Fibroblast of skin of scalp (primary cell): Measurements from ENCODE around the gene HAGH.
A peak's percentile ranks its signal among the peaks of the same experiment; 100 is the strongest.

ENCODE experiments used
- DNase-seq: peaks from one replicate; pipeline ENCODE4 v3.0.0-alpha.2; 2013

HAGH gene

DNA sequence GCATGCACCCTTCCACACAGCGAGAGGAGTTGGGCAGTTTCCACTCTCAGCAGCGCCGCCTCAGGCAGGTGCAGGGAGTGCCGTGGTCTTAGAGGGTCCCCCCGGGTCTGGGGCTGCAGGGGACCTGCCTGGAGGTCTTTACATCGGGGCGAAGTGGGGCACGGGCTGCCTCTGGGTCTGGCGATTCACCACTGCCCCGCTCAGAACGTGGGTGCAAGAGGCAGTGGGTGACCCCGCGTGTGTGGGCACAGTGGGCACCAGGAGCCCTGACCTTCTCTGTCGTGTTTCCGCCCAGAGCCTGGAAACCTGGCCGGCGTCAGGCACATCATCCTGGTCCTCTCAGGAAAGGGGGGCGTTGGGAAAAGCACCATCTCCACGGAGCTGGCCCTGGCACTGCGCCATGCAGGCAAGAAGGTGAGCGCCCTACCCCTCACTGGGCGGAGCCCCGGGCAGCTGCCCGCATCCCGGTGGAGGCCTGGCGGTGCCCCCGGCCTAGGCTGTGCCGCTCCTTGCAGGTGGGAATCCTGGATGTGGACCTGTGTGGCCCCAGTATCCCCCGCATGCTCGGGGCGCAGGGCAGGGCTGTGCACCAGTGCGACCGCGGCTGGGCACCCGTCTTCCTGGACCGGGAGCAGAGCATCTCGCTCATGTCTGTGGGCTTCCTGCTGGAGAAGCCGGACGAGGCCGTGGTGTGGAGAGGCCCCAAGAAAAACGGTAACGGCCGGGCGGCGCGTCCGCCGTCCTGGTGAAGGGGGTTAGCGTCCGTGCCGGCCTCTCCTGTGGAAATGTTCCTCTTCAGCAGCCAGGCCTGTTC lies 40.2 kb downstream of the HAGH start:
- no peak for DNase-seq

DNA sequence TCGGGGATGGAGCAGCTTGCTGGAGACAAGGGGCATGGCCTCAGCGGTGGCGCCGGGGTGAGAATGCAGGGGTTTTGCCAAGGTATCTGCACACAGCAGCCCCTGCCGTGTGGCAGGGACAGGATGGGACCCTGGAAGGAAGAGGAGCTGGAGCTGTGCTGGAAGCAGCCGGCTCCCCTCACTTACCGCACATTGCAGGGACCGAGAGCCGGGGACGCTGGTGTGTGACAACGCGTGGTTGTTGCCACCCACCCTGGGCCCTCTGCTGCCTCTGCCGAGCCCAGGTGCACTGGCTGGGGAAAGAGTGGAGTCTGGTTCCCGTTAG lies 40.8 kb downstream of the HAGH start:
- no peak for DNase-seq

DNA sequence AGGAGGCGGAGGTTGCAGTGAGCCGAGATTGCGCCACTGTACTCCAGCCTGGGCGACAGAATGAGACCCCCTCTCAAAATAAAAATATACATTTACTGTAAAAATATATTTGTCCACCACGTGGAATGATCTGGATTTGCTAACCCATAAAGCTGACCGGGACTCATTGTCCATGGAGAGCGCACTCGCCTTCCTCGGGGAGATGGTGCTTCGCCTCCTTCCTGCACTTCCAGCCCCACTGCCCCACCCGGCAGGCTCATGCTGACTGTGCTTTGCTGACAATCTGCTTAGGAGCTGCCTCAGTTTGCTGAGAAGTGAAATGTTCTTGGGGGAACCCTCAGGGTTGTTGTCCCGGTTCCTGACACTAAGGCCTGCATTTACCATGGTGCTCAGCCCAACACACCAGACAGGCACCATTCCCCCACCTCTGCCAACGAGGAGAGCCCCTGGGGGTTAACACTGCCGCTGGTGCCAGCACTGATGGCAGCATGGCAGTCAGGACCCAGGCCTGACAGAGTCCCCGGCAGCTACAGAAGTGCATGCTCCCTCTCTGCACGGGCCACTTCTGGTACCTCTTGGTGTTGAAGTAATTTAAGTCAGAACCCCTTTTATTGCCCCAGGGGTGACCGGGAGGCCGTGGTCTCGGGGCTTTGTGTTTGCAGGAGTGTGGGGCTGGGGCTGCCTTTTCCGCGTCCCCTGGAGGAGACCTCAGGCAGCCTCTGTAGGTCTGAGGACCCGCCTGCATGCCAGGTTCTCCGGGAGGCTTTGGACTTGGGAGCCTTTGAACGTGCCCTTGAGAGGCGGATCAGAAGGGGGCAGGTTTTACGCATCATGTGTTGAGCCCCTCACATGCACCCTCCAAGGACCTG lies 41.4 kb downstream of the HAGH start:
- no peak for DNase-seq

DNA sequence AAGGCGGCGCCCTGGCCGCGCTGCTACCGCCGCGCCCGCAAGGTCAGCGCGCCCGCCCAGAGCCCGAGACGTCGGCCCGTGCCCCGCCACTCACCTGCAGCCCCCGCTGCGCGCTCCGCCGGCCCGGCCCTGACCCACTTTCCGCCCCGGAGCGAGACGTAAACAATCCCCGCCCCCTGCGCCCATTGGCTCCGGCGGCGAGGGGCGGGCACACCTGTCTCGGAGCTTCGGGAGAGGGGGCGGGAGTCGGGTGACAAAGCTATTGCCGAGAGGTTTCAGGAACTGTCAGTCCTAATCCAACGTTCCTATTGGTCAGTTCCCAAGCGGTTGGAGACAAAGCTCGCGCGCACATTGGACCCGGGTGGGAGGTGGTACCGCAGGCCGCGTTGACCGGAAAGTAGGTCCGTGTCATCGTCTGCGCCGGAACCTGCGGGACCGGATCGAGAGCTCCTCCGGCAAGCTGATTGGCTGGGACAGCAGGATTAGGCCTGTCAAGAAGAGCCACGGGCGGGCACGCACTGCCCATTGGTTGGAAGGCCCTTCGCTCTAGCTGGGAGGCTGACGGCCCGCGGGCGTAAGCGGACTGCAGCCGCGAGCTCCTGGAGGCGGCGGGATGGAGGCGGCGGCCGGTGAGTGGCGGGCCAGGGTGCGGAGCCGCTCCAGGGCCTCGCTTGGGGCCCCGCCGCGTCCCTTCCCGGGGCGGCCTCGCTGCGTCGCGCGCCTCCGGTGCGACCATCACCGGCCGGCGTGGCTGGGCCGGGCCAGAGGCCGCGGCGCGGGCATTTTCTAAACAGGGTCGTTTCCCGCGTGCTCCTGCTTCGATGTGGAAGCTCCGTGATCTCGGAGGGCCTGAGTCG lies 44.0 kb downstream of the HAGH start, which contains the start of the genes NUBP2 and SPSB3:
NUBP2 (plus strand) TSS at position 553 of the 857 bp plus-strand sequence; CDS start at position 614, 61 bp downstream.
SPSB3 (minus strand) TSS at position 164 of the 857 bp plus-strand sequence. CDS start 1,088 bp downstream, outside the sequence.
- peak; percentile 100 for DNase-seq

DNA sequence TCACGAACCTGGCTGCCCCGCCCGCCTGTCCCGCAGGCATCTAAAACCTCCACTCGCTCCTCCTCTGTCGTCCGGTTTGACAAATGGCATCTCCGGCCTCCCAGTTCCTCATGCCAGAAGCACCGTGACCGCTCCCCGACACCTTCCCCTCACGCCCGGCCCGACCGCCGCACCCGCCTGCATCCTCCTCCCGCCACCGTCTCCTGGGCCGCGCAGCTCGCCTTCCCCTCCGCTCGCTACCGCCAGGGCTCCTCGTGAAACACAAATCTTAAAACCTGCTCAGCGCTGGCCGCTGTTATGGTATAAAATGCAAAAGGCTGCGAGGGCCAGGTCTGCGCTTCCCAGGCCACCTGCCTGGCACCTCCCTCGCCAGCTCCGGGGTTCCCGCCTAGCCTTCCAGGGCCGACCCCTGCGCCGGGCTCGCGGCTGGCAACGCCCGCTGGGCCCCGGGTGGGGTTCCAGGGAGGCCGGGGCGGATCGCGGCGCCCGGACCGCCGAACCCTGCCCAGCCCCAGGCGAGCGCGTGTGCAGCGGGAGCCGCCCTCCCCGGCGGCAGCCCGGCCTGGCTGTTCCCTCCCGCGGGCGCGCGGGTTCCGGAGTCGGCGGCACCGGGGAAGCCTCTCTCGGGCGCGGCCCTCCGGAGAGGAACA lies 44.7 kb downstream of the HAGH start:
- DNase-seq, result no peak

DNA sequence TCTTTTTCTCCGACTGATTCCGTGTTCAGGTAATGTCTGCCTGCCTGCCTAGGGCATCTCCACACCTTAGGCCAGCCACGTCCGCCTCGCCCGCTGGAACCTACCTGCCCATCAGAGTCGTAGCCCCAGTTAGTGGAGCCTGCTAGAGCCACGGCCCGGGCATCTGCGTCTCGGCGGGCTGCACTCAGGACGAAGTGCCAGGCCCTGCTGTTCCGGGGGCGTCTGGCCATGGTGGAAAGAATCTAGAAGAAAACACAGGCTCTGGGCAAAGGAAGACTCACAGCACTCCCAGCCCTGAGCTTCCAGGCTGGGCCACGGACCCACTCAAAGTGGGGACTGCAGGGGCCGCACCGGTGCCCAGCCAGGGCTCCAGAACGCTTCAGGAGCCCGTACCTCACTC lies 45.4 kb downstream of the HAGH start:
- DNase-seq, result no peak

DNA sequence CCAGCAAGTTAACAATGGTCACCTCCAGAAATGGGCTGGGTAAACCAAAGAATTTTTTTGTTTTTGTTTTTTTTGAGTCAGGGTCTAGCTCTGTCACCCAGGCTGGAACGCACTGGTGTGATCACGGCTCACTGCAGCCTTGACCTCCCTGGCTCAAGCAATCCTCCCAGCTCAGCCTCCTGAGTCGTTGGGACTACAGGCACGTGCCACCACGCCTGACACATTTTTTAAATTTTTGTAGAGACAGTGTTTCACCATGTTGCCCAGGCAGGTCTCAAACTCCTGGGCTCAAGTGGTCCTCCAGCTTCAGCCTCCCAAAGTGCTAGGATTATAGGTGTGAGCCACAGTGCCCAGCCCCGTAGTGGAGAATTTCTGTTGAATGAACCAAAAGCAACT lies 46.0 kb downstream of the HAGH start:
- no peak for DNase-seq

DNA sequence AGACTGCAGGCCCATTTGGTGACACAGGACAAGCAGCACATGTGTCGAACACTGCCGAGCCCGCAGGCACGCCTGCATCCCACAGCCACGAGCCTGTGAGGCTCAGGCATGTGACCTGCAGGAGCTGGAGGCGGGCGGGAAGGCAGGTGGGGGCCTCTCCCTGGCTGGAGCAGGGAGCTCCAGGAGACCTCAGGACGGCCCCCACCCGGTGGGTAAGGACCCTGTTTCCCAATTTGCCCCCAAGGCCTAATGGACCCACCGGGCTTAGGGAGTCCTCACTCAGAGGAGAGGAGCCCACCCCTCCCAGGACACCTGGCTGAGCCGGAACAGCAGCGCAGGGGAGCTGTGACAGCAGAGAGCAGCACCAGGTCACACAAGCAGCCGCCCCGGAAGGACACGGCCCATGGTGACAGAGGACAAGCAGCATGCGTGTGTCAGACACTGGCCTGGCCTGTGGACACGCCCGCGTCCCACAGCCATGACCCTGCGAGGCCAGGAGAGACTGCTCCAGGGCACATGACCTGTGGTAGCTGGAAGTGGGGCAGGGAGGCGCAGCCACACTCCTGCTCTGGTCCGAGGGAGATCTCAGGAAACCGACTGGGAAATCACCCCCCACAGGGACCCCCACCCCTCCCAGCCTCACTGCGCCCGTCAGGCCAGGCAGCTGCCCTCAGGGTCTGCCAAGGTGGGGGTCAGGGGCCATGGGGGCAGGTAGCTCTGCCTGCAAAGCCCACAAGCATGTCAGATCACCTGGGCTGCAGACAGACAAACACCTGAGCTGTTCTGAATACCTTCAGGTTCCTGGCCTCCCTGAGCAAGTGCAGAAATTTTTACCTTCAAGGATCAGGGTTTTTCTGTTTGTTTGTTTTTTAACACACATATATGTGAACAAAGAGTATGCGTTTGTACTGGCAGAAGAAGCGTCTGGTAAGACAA lies 46.6 kb downstream of the HAGH start:
- DNase-seq, result no peak

DNA sequence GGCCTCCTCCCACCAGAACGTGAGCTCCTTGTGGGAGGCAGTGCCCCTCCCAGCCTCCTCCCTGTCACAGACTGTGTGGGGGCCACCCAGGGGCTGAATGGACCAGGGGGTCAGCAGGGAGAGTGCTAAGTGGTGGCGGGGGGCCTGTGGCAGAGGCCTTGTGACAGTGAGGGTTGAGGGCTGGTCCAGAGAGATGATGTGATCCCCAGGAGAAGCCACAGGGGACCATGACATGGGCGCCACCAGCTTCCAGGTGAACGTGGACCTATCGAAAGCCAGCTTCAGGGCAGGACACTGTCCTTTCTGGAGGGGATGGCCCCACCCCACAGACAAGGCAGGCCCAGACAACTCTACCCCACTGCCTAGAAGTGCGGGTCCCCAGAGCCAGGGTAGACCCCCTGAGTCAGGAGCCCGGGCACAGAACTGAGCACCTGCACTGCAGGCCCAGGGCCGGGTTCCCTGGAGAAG lies 47.4 kb downstream of the HAGH start:
- no peak for DNase-seq

DNA sequence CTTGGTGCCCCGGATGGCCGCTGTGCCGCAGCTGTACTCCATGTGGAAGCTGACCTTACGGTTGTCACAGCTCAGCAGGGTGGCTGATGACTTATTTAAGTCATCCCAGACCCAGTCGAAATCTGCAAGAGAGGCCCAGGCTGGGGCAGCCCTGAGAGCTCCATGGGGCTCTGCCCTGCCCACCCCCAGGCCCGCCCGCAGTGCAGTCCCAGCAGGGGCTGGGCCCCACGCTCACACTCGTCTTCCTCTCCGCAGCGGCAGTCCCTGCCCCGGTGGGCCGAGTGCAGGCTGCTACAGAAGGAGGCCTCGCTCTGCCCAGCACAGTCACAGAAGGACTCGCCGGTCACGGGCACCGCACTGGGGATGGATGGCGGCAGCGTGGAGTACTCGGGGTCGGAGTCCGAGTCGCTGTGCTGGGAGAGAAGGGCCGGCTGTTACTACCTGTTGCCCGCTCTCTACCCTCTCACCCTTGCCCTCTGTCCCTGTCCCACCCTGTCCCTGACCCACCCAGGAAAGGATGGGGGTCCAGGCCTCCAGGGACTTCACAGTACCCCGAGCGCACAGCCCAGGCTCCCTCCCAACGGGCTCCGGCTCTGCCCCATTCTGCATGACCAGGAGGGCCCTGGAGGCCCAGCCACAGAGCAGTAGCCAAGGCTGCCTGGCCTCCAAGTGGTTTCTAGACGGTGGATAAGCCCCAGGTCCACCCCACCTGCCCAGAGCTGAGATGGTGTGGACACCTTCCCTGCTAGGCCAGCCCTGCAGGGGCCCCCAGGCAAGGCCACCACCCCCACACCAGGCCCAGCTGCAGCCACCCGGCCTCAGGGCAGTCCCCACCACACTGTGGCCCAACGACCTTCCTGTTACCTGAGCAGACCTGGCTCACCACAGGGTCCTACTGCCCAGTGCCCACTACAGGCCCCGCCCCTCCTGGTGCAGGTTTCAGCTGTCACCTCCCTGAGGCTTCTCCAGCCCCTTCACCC lies 48.1 kb downstream of the HAGH start:
- peak; percentile 14 for DNase-seq

DNA sequence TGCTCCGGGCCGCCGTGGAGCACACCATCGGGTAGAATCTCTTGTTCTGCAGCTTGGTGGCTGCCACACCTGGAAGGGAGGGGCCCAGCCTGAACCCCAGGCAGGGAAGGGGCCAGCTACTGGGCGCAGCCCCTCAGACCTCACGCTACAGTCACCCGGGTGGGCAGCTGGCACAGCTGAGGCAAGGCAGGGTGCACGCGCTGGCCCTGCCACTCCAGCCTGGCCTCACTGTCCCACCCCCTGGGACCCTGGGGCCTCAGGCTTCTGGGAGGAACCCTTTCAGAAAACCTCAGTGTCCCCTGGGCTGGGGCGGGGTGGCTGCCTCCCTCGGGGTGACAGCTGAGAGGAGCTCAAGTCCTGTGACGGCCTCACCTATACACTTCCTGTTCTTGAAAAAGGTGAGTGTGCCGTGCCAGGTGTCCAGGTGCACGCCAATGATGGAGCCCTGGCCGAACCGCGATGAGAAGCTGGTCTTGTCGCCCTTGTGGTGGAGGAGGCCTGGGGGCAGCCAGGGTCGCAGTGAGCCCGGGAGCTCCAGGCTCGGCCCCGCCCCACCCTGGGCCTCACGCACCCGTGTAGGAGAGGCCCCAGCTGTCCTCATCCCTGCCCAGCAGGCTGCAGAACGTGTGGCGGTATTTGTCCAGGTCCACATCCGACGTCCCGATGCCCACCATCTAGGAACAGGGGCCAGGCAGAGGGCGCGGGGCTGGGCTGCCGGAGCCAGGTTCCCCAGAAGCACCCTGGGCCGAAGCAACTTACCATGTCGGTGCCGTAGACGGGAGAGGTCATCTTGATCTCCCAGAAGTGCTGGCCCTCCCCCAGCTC lies 49.0 kb downstream of the HAGH start:
- no peak for DNase-seq

DNA sequence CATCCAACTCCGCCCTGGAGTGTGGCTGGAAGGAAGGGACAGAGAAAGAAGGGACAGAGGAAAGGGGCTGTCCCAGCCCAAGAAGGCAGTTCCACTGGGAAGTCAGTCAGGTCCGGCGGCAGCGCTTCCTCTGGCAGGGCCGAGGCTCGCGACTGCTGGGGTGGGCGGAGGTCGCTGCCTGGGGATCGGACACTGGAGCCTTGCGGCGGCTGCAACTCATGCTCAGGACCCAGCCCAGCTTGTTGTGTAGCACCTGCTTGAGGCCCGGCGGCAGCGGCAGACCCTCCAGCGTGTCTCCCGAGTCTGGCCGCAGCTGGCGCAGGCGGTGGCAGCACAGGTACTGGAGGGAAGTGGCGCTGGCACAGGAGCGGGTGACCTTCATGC lies 49.6 kb downstream of the HAGH start:
- no peak for DNase-seq

DNA sequence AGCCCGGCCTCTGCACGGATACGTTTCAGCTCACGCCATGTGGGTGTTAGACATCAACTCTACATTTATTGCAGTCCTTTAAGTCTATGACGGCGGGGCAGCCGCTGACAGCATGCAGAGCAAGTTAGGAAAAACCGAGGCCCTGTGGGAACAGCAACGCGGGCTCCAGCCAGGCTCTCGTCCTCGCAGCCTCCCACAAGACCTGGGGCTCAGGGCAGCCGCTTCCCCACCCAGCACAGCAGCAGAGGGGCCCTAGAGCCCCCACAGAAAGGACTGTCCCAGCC lies 50.0 kb downstream of the HAGH start:
- no peak for DNase-seq

DNA sequence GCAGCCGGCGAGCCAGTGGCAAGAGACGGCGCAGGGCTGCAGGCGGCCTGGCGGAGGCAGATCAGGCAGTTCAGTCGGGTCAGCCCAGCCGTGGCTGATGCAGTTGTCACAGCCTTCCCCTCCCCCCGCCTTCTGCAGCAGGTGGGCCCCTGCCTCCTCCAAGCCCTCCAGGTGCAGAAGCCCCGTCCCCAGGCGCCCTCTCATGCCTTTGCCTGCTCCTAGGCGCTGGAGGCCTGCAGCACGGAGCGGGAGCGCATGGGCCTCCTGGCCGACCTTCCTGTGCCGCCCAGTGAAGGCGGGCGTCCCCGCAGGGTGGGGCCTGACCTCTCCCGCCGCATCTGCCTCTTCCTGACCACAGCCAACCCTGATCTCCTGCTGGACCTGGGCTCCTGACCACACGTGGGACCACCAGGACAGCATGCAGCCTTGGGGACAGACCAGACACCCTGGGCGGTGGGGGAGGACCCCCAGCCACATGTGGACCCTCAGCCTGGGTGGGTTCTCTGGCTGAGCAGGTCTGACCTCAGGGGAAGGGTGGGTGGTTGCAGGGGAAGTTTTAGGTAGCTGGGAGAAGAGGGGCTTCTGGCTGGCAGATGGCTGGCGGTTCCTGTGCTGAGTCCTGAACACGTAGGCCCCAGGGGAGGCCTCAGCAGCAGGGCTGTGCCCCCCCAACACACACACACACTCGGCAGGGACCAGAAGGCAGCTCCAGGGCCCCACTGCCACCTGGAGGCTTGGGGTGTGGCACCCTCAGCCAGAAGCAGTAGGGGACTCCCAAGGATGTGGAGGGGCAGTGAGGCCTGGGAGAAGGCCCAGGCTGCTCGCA lies 50.6 kb downstream of the HAGH start:
- no peak for DNase-seq

DNA sequence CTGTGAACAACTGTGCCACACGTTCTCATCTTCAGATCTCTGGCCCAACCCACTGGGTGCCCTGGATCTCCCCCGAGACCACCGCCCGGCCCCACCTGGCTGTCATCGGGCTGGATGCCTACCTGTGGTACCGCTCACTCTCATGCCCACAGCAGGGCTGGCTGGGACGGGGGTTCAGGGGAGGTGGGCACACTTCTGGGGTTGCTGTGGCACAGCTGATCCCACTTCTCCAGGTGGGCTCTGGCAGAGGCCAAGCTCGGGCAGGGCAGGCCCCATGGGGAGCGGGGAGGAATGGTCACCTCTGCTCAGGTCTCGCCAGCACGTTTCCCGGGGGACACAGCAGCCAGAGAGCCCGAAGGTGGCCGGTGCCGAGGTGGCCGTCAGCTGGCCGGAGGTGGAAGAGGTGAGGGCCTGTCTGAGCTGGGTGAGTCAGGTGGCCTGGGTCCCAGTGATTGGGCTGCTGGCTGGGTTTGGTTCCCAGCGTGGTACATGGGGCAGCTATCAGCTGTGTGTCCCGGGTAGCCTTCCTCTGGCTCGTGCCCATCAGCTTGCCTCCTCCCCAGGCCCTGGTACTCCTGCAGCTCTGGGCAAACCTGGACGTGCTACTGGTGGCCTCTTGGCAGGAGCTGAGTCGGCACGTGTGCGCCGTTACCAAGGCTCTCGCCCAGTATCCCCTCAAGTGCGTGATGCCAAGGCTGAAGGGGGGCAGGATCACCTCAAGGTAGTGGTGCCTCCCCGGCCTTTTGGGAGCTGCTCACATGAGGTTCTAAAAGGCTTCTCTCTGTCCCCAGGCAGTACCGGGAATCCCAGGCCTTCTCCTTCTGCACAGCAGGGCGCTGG lies 51.4 kb downstream of the HAGH start:
- DNase-seq, result no peak

DNA sequence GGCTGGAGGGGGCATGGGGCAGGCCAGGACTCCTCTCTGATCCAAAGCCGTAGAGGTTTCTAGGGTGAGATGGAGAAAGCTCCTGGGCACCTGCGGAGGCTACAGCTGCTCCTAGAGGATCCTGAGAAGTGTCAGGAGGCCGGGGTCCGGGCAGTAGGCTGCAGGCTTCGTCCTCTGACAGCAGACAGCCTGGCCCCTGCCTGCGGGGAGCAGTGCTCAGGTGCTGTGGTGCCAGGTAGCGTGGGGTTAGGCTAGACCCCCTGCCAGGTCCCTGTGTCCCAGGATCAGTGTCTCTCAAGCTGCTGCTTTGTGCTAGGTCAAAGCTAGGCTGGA lies 52.2 kb downstream of the HAGH start:
- no peak for DNase-seq
